CD14-positive monocyte (primary cell): Measurements from ENCODE around the gene PI4KA. TPM values are rescaled to one million over a fixed set of nuclear protein-coding genes. Genes with fewer than 3 reads are reported as not detected.

ENCODE experiments used
- DNase-seq, 3 donors: peaks; one replicate each; pipeline ENCODE4 v3.0.0-alpha.2; 2011 to 2022
- H2AFZ ChIP-seq: 2 replicates; pipeline ENCODE4 v1.6.0; 2012; ENCODE audit warnings: mild to moderate bottlenecking, low read depth, low read length, inconsistent platforms; ENCODE audit not compliant: insufficient read depth, poor library complexity, severe bottlenecking
- H3K27ac ChIP-seq, 2 donors: 1 replicate in 1 of 2; 2 replicates in 1 of 2; pipeline ENCODE4 v1.5.1; 2012 to 2013; ENCODE audit warnings: low read length in 2 of 2, control low read depth in 1 of 2, inconsistent platforms in 1 of 2, low read depth in 1 of 2, mild to moderate bottlenecking in 1 of 2
- H3K27me3 ChIP-seq, 2 donors: one replicate each; pipeline versions ENCODE4 v1.6.0 to v1.6.1; 2011 to 2013; ENCODE audit warnings: low read length in 2 of 2; ENCODE audit not compliant: control insufficient read depth in 2 of 2, insufficient read depth in 2 of 2
- H3K36me3 ChIP-seq, 2 donors: replicated peaks in 1 of 2; 1 replicate in 1 of 2; 2 replicates in 1 of 2; pipeline versions ENCODE4 v1.5.1 to v1.6.1; 2012 to 2013; ENCODE audit warnings: low read length in 2 of 2, control low read depth in 1 of 2, inconsistent platforms in 1 of 2, mild to moderate bottlenecking in 1 of 2; ENCODE audit not compliant: insufficient read depth in 2 of 2, control insufficient read depth in 1 of 2
- H3K4me1 ChIP-seq, 2 donors: 1 replicate in 1 of 2; 2 replicates in 1 of 2; pipeline versions ENCODE4 v1.5.1 to v1.6.1; 2012 to 2013; ENCODE audit warnings: low read length in 2 of 2, control low read depth in 1 of 2, inconsistent platforms in 1 of 2, mild to moderate bottlenecking in 1 of 2, moderate library complexity in 1 of 2; ENCODE audit not compliant: insufficient read depth in 2 of 2, control insufficient read depth in 1 of 2
- H3K4me2 ChIP-seq: replicated peaks from 2 replicates; pipeline ENCODE3; 2012; ENCODE audit warnings: low read length, moderate library complexity, mild to moderate bottlenecking; ENCODE audit not compliant: poor library complexity, severe bottlenecking; ENCODE audit errors: extremely low read depth
- H3K4me3 ChIP-seq, 3 experiments: fragments of 200-600 bp in 1 of 3; sonication (generic) in 1 of 3; replicated peaks in 1 of 3; 1 replicate in 2 of 3; 2 replicates in 1 of 3; pipeline ENCODE4 v1.5.1; 2011 to 2013; ENCODE audit warnings: low read length in 3 of 3, mild to moderate bottlenecking in 3 of 3, control low read depth in 2 of 3, low read depth in 2 of 3, inconsistent platforms in 1 of 3, moderate library complexity in 1 of 3
- H3K79me2 ChIP-seq: 2 replicates; pipeline ENCODE4 v1.6.0; 2012; ENCODE audit warnings: mild to moderate bottlenecking, control low read depth, inconsistent platforms, low read length, moderate library complexity; ENCODE audit not compliant: insufficient read depth
- H3K9ac ChIP-seq: 2 replicates; pipeline ENCODE4 v1.6.0; 2017; ENCODE audit warnings: low read length, mild to moderate bottlenecking; ENCODE audit not compliant: insufficient read depth, poor library complexity, severe bottlenecking
- H3K9me3 ChIP-seq, 2 donors: replicated peaks in 1 of 2; 1 replicate in 1 of 2; 2 replicates in 1 of 2; pipeline versions ENCODE4 v1.5.1 to v1.6.1; 2012 to 2013; ENCODE audit warnings: low read length in 2 of 2, control low read depth in 1 of 2; ENCODE audit not compliant: control insufficient read depth in 1 of 2, insufficient read depth in 1 of 2
- H4K20me1 ChIP-seq: 2 replicates; pipeline ENCODE4 v1.6.0; 2012; ENCODE audit warnings: mild to moderate bottlenecking, low read length, control low read depth, moderate library complexity; ENCODE audit not compliant: insufficient read depth
- H3K27ac Mint-ChIP-seq, 7 donors: one replicate each; pipeline ENCODE4 v1.8.0; 2020; ENCODE audit warnings: mild to moderate bottlenecking in 7 of 7, mixed read lengths in 7 of 7, moderate library complexity in 6 of 7, inconsistent platforms in 2 of 7
- H3K27me3 Mint-ChIP-seq, 3 donors: one replicate each; pipeline ENCODE4 v1.8.0; 2021 to 2022; ENCODE audit warnings: low read depth in 3 of 3, mild to moderate bottlenecking in 3 of 3, mixed read lengths in 3 of 3, moderate library complexity in 3 of 3, inconsistent platforms in 1 of 3
- H3K36me3 Mint-ChIP-seq, 2 donors: one replicate each; pipeline ENCODE4 v1.8.0; 2020; ENCODE audit warnings: mixed read lengths in 2 of 2, inconsistent platforms in 1 of 2, mild to moderate bottlenecking in 1 of 2
- H3K4me1 Mint-ChIP-seq: one replicate; pipeline ENCODE4 v1.8.0; 2020; ENCODE audit warnings: mild to moderate bottlenecking, mixed read lengths
- H3K4me3 Mint-ChIP-seq, 2 donors: one replicate each; pipeline ENCODE4 v1.8.0; 2020; ENCODE audit warnings: mild to moderate bottlenecking in 2 of 2, mixed read lengths in 2 of 2, moderate library complexity in 1 of 2
- H3K9me3 Mint-ChIP-seq, 7 donors: one replicate each; pipeline ENCODE4 v1.8.0; 2020 to 2022; ENCODE audit warnings: mixed read lengths in 7 of 7, mild to moderate bottlenecking in 6 of 7, moderate library complexity in 6 of 7, inconsistent platforms in 2 of 7
- WGBS: methylation state at CpG from one replicate; pipeline ENCODE4 v1.1.5; 2013; ENCODE audit warnings: missing lambda C conversion rate; ENCODE audit not compliant: insufficient coverage; 5-methylcytosine and 5-hydroxymethylcytosine counted together
- intact Hi-C, 2 donors: fragments of 100-400 bp; cut with micrococcal nuclease; formaldehyde crosslinking; loops; one replicate each; pipeline versions ENCODE4 v1.15.0 to v1.15.1; 2023
- polyA plus RNA-seq, 3 donors: library from polyadenylated mRNA; depleted of rRNA in 1 of 3; unstranded in 2 of 3; stranded (reverse) in 1 of 3; fragments of 300-500 nt in 2 of 3; fragments of >200 nt in 1 of 3; fragmentation: Illumina TruSeq in 2 of 3; gene quantifications; 1 replicate in 2 of 3; 2 replicates in 1 of 3; pipeline ENCODE4 v1.2.3, GENCODE V29; 2012 to 2021
- TF ChIP-seq, protein P1 (sequence below): fragments of 200-600 bp; IDR thresholded peaks from one replicate; pipeline ENCODE4 v1.8.0; 2022; ENCODE audit warnings: antibody characterized with exemption, mild to moderate bottlenecking

Gene PI4KA
- polyA plus RNA-seq, 3 donors = 22.8 to 74.4 (median 38.2) TPM

DNA sequence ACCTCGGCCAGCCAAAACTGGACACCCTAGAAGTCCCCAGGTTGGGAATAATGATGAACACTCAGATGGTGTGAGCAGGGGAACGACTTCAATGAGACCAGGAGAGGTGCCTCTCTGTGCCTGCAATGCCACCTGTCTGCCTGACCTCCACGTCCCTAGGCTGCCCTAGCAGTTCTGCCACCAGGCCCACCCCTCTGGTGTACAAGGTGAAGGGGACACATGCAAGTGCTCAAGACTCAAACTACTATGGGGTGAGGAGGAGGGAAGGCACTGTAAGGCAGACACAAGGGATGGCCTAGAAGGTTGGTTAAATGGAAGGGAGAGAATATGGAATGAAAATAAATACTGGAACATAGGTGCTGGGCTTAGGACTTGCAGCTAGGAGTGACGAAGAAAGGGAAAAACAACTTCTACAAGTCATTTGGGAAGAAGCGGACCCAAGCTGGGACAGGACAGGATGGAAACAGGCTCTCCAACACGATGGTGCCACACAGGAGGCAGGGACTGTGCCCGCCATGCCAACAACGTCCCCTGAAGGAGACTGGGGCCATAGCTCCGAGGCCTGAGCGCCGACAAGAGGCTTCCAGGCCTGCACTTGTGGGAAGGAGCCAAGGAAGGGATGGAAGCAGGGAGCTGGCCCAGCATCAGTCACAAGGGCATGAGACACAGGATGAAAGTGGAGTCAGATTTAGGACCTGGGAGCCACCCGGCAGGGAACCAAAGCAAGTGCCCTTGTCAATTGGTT lies 66.2 kb downstream of the PI4KA start:
- intact Hi-C loops = no loop called here
- H3K4me2 ChIP-seq = no peak overlapping the region
- no peaks in the 10 kb centered on the region for H4K20me1 ChIP-seq
- no peak overlapping the region for H3K9ac ChIP-seq
- H3K27ac Mint-ChIP-seq = peak overlapping the region in 3 of 7 donors; percentile 47 to 67 (median 48)
- H3K36me3 Mint-ChIP-seq = peaks cover 87 to 90% of the 10 kb centered on the region in 2 donors
- peak overlapping the region in 1 of 2 donors; percentile 8 for H3K27ac ChIP-seq
- 96% methylated on average over 9 of the region's 12 CpGs for WGBS
- H3K4me1 ChIP-seq = no peaks in the 10 kb centered on the region
- H3K9me3 ChIP-seq = no peaks in the 10 kb centered on the region
- TF ChIP-seq, protein P1, sequence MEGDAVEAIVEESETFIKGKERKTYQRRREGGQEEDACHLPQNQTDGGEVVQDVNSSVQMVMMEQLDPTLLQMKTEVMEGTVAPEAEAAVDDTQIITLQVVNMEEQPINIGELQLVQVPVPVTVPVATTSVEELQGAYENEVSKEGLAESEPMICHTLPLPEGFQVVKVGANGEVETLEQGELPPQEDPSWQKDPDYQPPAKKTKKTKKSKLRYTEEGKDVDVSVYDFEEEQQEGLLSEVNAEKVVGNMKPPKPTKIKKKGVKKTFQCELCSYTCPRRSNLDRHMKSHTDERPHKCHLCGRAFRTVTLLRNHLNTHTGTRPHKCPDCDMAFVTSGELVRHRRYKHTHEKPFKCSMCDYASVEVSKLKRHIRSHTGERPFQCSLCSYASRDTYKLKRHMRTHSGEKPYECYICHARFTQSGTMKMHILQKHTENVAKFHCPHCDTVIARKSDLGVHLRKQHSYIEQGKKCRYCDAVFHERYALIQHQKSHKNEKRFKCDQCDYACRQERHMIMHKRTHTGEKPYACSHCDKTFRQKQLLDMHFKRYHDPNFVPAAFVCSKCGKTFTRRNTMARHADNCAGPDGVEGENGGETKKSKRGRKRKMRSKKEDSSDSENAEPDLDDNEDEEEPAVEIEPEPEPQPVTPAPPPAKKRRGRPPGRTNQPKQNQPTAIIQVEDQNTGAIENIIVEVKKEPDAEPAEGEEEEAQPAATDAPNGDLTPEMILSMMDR = no peak
- peaks cover 0 to 2% (median 0%) of the 10 kb centered on the region in 3 donors for H3K27me3 Mint-ChIP-seq
- H3K79me2 ChIP-seq = no peaks in the 10 kb centered on the region
- H3K4me1 Mint-ChIP-seq = peaks cover 2% of the 10 kb centered on the region
- H3K4me3 Mint-ChIP-seq = no peak overlapping the region
- no peak overlapping the region for H3K4me3 ChIP-seq
- H2AFZ ChIP-seq = no peak overlapping the region
- DNase-seq = no peak
- peaks cover 74 to 94% of the 10 kb centered on the region in 2 donors for H3K36me3 ChIP-seq
- no peaks in the 10 kb centered on the region for H3K9me3 Mint-ChIP-seq
- H3K27me3 ChIP-seq = no peaks in the 10 kb centered on the region

DNA sequence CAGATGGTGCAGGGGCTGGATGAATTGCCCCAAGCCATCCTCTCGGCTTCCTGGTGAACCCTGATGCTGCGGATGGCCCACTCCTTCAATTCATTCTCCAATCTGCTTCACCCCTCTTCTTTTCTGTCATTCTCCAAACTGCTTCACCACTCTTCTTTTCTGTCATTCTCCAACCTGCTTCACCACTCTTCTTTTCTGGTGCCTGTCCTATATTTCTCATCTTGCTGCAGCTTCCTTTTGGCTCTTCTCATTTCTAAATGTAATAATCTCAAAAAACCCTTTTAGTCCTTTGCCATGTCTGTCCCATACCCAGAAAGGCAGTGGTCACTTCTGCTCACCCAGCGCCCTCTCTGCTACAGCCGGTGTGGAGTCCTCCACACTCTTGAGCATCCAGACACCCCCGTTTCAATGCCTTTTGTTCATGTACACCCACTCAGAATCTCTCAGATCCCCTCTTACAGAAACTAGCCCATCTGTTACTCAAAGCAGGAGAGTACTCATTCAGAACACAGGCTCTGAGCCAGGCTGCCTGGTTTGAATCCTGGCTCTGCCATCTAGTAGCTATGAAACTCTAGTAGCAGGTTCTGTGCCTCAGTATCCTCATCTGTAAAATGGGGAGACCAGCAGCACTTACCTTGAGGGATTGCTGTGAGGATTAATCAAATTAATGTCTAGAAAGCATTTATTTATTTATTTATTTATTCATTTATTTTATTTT lies 69.8 kb downstream of the PI4KA start:
- TF ChIP-seq, protein P1 = no peak
- WGBS = 97% methylated on average over 5 of the region's 5 CpGs
- Histone ChIP-seq H3K27ac (no peak overlapping the region), H3K27me3 (no peaks in the 10 kb centered on the region), H3K4me1 (peaks cover 0 to 4% of the 10 kb centered on the region in 2 donors), H3K4me3 (no peak overlapping the region), H3K9ac (no peak overlapping the region), H4K20me1 (peaks cover 7% of the 10 kb centered on the region), H3K9me3 (no peaks in the 10 kb centered on the region), H3K36me3 (peaks cover 56 to 86% of the 10 kb centered on the region in 2 donors), H2AFZ (no peak overlapping the region), H3K4me2 (no peak overlapping the region), H3K79me2 (no peaks in the 10 kb centered on the region)
- Mint-ChIP-seq H3K4me3 (no peak overlapping the region), H3K27ac (peak overlapping the region in 3 of 7 donors; percentile 6 to 70 (median 21)), H3K9me3 (no peaks in the 10 kb centered on the region), H3K4me1 (peaks cover 4% of the 10 kb centered on the region), H3K27me3 (peaks cover 0 to 2% (median 0%) of the 10 kb centered on the region in 3 donors), H3K36me3 (peaks cover 78 to 85% of the 10 kb centered on the region in 2 donors)
- intact Hi-C loops = no loop called here
- no peak for DNase-seq
